HEK293 (cell line): ENCODE data around the gene CBX3.
A peak's percentile ranks its signal among the peaks of the same experiment; 100 is the strongest.

Experiments used
- CTCF ChIA-PET: fragments of 350-600 bp; formaldehyde crosslinking; extraction: SDS; loops from one replicate; lab custom pipeline; 2021; ENCODE audit warnings: antibody characterized with exemption; lab: Yijun Ruan, JAX
- POLR2A ChIA-PET: fragments of 300-600 bp; formaldehyde crosslinking; extraction: SDS; loops from one replicate; lab custom pipeline; 2020; ENCODE audit warnings: antibody characterized with exemption, inconsistent platforms; lab: Yijun Ruan, JAX
- H3K27ac ChIP-seq: fragments of 200-500 bp; sonication (Bioruptor generic); 2 replicates; pipeline ENCODE4 v1.5.1; 2014; ENCODE audit warnings: low read depth, low read length, control low read depth, inconsistent platforms; ENCODE audit errors: extremely low read depth
- H3K36me3 ChIP-seq, 2 experiments: fragments of 200-500 bp in 1 of 2; sonication (Bioruptor generic) in 1 of 2; 1 replicate in 1 of 2; 2 replicates in 1 of 2; pipeline ENCODE4 v1.5.1; 2014 to 2017; ENCODE audit warnings: inconsistent platforms in 2 of 2, low read length in 2 of 2; ENCODE audit not compliant: control insufficient read depth in 2 of 2, insufficient read depth in 1 of 2
- H3K4me1 ChIP-seq: fragments of 200-500 bp; sonication (Bioruptor generic); 2 replicates; pipeline ENCODE4 v1.5.1; 2014; ENCODE audit warnings: mild to moderate bottlenecking, low read length, inconsistent platforms; ENCODE audit not compliant: control insufficient read depth, insufficient read depth
- H3K4me3 ChIP-seq: 2 replicates; pipeline ENCODE4 v1.5.1; 2011; ENCODE audit warnings: low read depth, mild to moderate bottlenecking, control low read depth, low read length, moderate library complexity
- H3K9me3 ChIP-seq: fragments of 200-500 bp; sonication (Bioruptor generic); 2 replicates; pipeline ENCODE4 v1.5.1; 2014; ENCODE audit warnings: low read depth, low read length, inconsistent platforms; ENCODE audit not compliant: control insufficient read depth, insufficient read depth
- KLF16 ChIP-seq: fragments of 450-650 bp; formaldehyde crosslinking; IDR thresholded peaks from 2 replicates; pipeline ENCODE4 v1.5.1; 2017; ENCODE audit warnings: missing biosample characterization, missing genetic modification characterization
- MYNN ChIP-seq: fragments of 450-650 bp; formaldehyde crosslinking; IDR thresholded peaks from 2 replicates; pipeline ENCODE4 v1.5.1; 2016; ENCODE audit warnings: missing biosample characterization, missing genetic modification characterization, borderline replicate concordance
- MZF1 ChIP-seq: fragments of 450-650 bp; formaldehyde crosslinking; IDR thresholded peaks from 2 replicates; pipeline ENCODE4 v1.5.1; 2017; ENCODE audit warnings: missing biosample characterization, missing genetic modification characterization, borderline replicate concordance
- PRDM1 ChIP-seq: fragments of 450-650 bp; formaldehyde crosslinking; IDR thresholded peaks from 2 replicates; pipeline ENCODE4; 2016; ENCODE audit warnings: missing biosample characterization, missing genetic modification characterization
- ZEB2 ChIP-seq: fragments of 450-650 bp; formaldehyde crosslinking; IDR thresholded peaks from 2 replicates; pipeline ENCODE4 v1.5.1; 2016; ENCODE audit warnings: missing biosample characterization, missing genetic modification characterization
- ZFP41 ChIP-seq: fragments of 450-650 bp; formaldehyde crosslinking; IDR thresholded peaks from 2 replicates; pipeline ENCODE4 v1.5.1; 2016; ENCODE audit warnings: missing biosample characterization, missing genetic modification characterization, borderline replicate concordance
- ZNF146 ChIP-seq: fragments of 450-650 bp; formaldehyde crosslinking; IDR thresholded peaks from 2 replicates; pipeline ENCODE4 v1.5.1; 2016; ENCODE audit warnings: missing biosample characterization, missing genetic modification characterization
- ZNF184 ChIP-seq: fragments of 450-650 bp; IDR thresholded peaks from 2 replicates; pipeline ENCODE4 v1.5.1; 2018; ENCODE audit warnings: missing biosample characterization, mild to moderate bottlenecking, missing genetic modification characterization
- ZNF221 ChIP-seq: fragments of 450-650 bp; formaldehyde crosslinking; IDR thresholded peaks from 2 replicates; pipeline ENCODE4 v1.5.1; 2017; ENCODE audit warnings: missing biosample characterization, missing genetic modification characterization, borderline replicate concordance
- ZNF248 ChIP-seq: fragments of 450-650 bp; formaldehyde crosslinking; IDR thresholded peaks from 2 replicates; pipeline ENCODE4 v1.5.1; 2017; ENCODE audit warnings: missing biosample characterization, missing genetic modification characterization
- ZNF391 ChIP-seq: fragments of 450-650 bp; formaldehyde crosslinking; IDR thresholded peaks from 2 replicates; pipeline ENCODE4 v1.5.1; 2016; ENCODE audit warnings: low read depth, missing biosample characterization, missing genetic modification characterization, borderline replicate concordance
- ZNF416 ChIP-seq: fragments of 450-650 bp; formaldehyde crosslinking; IDR thresholded peaks from 2 replicates; pipeline ENCODE4 v1.5.1; 2016; ENCODE audit warnings: missing biosample characterization, missing genetic modification characterization
- ZNF426 ChIP-seq: fragments of 450-650 bp; formaldehyde crosslinking; IDR thresholded peaks from 2 replicates; pipeline ENCODE4 v1.5.1; 2017; ENCODE audit warnings: missing biosample characterization, missing genetic modification characterization, mild to moderate bottlenecking, inconsistent platforms, moderate library complexity
- ZNF521 ChIP-seq: fragments of 450-650 bp; formaldehyde crosslinking; IDR thresholded peaks from 2 replicates; pipeline ENCODE4 v1.5.1; 2017; ENCODE audit warnings: missing biosample characterization, mild to moderate bottlenecking, missing genetic modification characterization
- ZNF548 ChIP-seq: fragments of 450-650 bp; formaldehyde crosslinking; IDR thresholded peaks from 2 replicates; pipeline ENCODE4 v1.5.1; 2016; ENCODE audit warnings: missing biosample characterization, missing genetic modification characterization
- ZNF560 ChIP-seq: fragments of 450-650 bp; formaldehyde crosslinking; IDR thresholded peaks from 2 replicates; pipeline ENCODE4 v1.5.1; 2017; ENCODE audit warnings: missing biosample characterization, missing genetic modification characterization, borderline replicate concordance
- ZNF585B ChIP-seq: fragments of 450-650 bp; formaldehyde crosslinking; IDR thresholded peaks from 2 replicates; pipeline ENCODE4 v1.5.1; 2016; ENCODE audit warnings: missing biosample characterization, missing genetic modification characterization
- ZNF600 ChIP-seq: fragments of 450-650 bp; formaldehyde crosslinking; IDR thresholded peaks from 2 replicates; pipeline ENCODE4 v1.5.1; 2016; ENCODE audit warnings: missing biosample characterization, missing genetic modification characterization
- ZNF626 ChIP-seq: fragments of 450-650 bp; sonication (Bioruptor Pico); formaldehyde crosslinking; IDR thresholded peaks from 2 replicates; pipeline ENCODE4 v1.5.1; 2018; ENCODE audit warnings: missing biosample characterization, missing genetic modification characterization, inconsistent platforms
- ZNF654 ChIP-seq: fragments of 450-650 bp; formaldehyde crosslinking; IDR thresholded peaks from 2 replicates; pipeline ENCODE4 v1.5.1; 2016; ENCODE audit warnings: low read depth, missing biosample characterization, missing genetic modification characterization
- ZNF747 ChIP-seq: fragments of 450-650 bp; formaldehyde crosslinking; IDR thresholded peaks from 2 replicates; pipeline ENCODE4 v1.5.1; 2016; ENCODE audit warnings: missing biosample characterization, missing genetic modification characterization
- ZNF830 ChIP-seq: fragments of 450-650 bp; IDR thresholded peaks from 2 replicates; pipeline ENCODE4 v1.5.0; 2018; ENCODE audit warnings: missing biosample characterization, missing genetic modification characterization, low read depth, mild to moderate bottlenecking, moderate library complexity
- TF ChIP-seq, protein P1 (sequence below): fragments of 450-650 bp; formaldehyde crosslinking; IDR thresholded peaks from 2 replicates; pipeline ENCODE4 v1.5.1; 2016; ENCODE audit warnings: missing biosample characterization, missing genetic modification characterization
- TF ChIP-seq, protein P2 (sequence below): fragments of 450-650 bp; IDR thresholded peaks from 2 replicates; pipeline ENCODE4 v1.5.1; 2018; ENCODE audit warnings: missing biosample characterization, missing genetic modification characterization

The CBX3 gene

DNA sequence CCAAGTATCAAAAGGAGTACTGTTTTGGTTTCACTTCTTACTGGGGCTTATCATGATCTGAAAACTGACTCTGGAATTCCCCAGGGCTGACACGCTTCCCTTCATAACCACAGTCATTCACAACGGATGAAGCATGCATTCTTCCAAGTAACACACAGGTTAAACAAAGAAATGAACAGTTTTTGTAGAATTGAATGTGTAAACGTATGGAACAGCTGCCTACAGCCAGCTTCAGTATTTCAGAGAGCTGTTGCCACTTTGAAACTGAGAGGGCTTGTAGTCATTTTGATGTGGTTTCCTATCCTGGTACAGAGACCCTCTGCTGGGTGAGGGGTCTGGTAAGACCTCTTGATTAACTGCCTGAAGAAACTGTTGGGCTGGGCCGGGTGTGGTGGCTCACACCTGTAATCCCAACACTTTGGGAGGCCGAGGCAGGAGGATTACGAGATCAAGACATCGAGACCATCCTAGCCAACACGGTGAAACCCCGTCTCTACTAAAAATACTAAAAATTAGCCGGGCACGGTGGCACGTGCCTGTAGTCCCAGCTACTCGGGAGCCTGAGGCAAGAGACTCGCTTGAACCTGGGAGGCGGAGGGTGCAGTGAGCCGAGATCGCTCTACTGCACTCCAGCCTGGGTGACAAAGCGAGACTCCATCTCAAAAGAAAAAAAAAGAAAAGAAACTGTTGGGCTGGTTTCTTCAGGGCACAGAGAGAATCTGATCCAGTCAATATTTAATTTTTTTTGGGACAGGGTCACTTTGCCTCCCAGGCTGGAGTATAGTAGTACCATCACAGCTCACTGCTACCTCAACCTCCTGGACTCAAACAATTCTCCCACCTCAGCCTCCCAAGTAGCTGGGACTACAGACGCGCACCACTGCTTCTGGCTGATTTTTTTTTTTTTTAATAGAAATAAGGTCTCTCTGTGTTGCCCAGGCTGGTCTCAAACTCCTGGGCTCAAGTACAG, 44.8 kb upstream of the CBX3 start:
- Histone ChIP-seq H3K27ac (no peak overlapping the region), H3K4me1 (peaks cover 4% of the 10 kb centered on the region; the same call in 1 of the 2 replicates), H3K9me3 (no peaks in the 10 kb centered on the region), H3K36me3 (no peaks in the 10 kb centered on the region)
- POLR2A ChIA-PET = interaction anchor here (1.2 to 2.2 kb wide), 4 partner anchors 10 to 44 kb away, joined by 4 to 17 read pairs (median 7); partner anchors contain the start of genes CBX3 and HNRNPA2B1
- TF ChIP-seq ZNF416 (tag by site-specific recombination) (no peak), ZNF830 (tag by site-specific recombination) (no peak), ZNF184 (tag by site-specific recombination) (no peak), ZNF600 (tag by site-specific recombination) (no peak), ZNF426 (tag by site-specific recombination) (no peak), ZEB2 (no peak), ZNF221 (tag by site-specific recombination) (no peak)
- TF ChIP-seq, protein P1, sequence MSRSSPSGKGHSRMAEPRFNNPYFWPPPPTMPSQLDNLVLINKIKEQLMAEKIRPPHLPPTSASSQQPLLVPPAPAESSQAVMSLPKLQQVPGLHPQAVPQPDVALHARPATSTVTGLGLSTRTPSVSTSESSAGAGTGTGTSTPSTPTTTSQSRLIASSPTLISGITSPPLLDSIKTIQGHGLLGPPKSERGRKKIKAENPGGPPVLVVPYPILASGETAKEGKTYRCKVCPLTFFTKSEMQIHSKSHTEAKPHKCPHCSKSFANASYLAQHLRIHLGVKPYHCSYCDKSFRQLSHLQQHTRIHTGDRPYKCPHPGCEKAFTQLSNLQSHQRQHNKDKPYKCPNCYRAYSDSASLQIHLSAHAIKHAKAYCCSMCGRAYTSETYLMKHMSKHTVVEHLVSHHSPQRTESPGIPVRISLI = no peak
- TF ChIP-seq, all 188 proteins: peak for 0
- H3K4me3 ChIP-seq = no peak overlapping the region
- CTCF ChIA-PET = interaction anchor here (0.6 to 2.1 kb wide), 5 partner anchors 10 to 209 kb away, joined by 3 to 7 read pairs (median 4); no protein-coding TSS in a partner anchor

DNA sequence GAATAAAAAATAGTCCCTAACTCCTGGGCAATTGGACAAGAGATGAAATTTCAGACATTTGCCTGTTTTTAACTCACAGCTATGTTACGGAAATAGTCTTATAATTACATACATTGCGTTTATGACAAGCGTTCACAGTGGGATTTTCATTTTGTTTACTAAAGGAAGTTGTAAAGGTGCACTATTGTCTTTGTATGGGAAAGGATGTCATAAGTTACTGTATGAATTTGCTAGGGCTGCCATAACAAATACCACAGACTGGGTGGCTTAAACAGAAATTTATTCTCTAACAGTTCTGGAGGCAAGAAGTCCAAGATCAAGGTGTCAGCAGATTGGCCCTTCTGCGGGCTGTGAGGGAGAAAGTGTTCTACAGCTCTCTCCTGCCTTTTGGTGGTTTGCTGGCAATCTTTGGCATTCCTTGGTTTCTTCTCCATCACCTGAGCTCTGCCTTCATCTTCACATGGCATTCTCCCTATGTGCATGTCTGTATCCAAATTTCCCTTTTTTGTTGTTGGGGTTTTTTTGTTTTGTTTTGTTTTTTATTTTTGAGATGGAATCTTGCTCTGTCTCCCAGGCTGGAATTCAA, 43.9 kb upstream of the CBX3 start:
- H3K4me3 ChIP-seq = no peak overlapping the region
- peaks cover 6% of the 10 kb centered on the region; the same call in 1 of the 2 replicates for H3K4me1 ChIP-seq
- TF ChIP-seq PRDM1 (tag by site-specific recombination) (0 out of 2 replicates have a peak, but pooled peaks have one; percentile 19), ZNF600 (tag by site-specific recombination) (peak; percentile 31), ZNF626 (tag by site-specific recombination) (no peak)
- CTCF ChIA-PET = interaction anchor here (2.1 kb wide), 1 partner anchor 67 kb away, joined by 7 read pairs; no protein-coding TSS in a partner anchor
- H3K36me3 ChIP-seq = no peaks in the 10 kb centered on the region
- POLR2A ChIA-PET = interaction anchor here (1.2 to 1.7 kb wide), 2 partner anchors 9 to 11 kb away, joined by 4 read pairs; no protein-coding TSS in a partner anchor
- H3K9me3 ChIP-seq = no peaks in the 10 kb centered on the region
- H3K27ac ChIP-seq = no peak overlapping the region

DNA sequence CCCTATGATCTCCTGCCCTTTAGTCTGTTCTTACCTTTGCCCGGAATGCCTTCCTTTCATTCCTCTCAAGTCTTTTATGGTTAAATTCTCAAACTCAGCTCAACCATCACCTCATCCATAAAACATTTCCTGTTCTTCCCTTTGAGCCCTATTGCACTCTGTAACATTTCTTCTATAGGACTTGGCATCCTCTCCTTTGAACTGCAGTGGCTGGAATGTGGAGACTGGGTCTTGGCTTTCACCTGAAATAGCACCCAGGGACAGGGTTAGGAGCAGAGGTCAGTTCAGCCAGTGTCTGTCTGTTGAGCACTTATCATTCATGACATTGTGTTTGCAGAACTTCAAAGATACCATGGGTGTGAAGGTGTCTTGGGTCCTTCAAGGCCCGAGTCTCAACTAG, 42.3 kb upstream of the CBX3 start:
- CTCF ChIA-PET = no interaction called here
- POLR2A ChIA-PET = no interaction called here
- no peaks in the 10 kb centered on the region for H3K36me3 ChIP-seq
- H3K9me3 ChIP-seq = no peaks in the 10 kb centered on the region
- H3K4me3 ChIP-seq = no peak overlapping the region
- H3K27ac ChIP-seq = no peak overlapping the region
- TF ChIP-seq MZF1 (tag by site-specific recombination) (no peak), ZNF548 (tag by site-specific recombination) (no peak), ZNF560 (tag by site-specific recombination) (no peak), ZNF747 (tag by site-specific recombination) (no peak), ZNF248 (tag by site-specific recombination) (no peak), ZNF391 (tag by site-specific recombination) (no peak), ZNF521 (tag by site-specific recombination) (no peak), KLF16 (tag by site-specific recombination) (no peak), MYNN (tag by site-specific recombination) (no peak), ZNF654 (tag by site-specific recombination) (no peak), ZNF585B (no peak), ZNF146 (tag by site-specific recombination) (no peak), ZFP41 (tag by site-specific recombination) (no peak)
- TF ChIP-seq, protein P2, sequence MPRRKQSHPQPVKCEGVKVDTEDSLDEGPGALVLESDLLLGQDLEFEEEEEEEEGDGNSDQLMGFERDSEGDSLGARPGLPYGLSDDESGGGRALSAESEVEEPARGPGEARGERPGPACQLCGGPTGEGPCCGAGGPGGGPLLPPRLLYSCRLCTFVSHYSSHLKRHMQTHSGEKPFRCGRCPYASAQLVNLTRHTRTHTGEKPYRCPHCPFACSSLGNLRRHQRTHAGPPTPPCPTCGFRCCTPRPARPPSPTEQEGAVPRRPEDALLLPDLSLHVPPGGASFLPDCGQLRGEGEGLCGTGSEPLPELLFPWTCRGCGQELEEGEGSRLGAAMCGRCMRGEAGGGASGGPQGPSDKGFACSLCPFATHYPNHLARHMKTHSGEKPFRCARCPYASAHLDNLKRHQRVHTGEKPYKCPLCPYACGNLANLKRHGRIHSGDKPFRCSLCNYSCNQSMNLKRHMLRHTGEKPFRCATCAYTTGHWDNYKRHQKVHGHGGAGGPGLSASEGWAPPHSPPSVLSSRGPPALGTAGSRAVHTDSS (tag by site-specific recombination) = no peak
- peaks cover 6% of the 10 kb centered on the region for H3K4me1 ChIP-seq
